HG03060 (cell line): ENCODE results near the gene NCF1.
"Not testable (repeated sequence)": the region's sequence is repeated elsewhere in the genome, so short reads cannot be mapped to it uniquely, and the experiment has no call there.

Source experiments
- ATAC-seq: cut with Tn5 transposase; IDR thresholded peaks from one replicate; pipeline ENCODE4 v1.9.1; 2021; ENCODE audit warnings: low read depth, moderate number of reproducible peaks; ENCODE audit not compliant: unreplicated experiment

NCF1 gene

DNA sequence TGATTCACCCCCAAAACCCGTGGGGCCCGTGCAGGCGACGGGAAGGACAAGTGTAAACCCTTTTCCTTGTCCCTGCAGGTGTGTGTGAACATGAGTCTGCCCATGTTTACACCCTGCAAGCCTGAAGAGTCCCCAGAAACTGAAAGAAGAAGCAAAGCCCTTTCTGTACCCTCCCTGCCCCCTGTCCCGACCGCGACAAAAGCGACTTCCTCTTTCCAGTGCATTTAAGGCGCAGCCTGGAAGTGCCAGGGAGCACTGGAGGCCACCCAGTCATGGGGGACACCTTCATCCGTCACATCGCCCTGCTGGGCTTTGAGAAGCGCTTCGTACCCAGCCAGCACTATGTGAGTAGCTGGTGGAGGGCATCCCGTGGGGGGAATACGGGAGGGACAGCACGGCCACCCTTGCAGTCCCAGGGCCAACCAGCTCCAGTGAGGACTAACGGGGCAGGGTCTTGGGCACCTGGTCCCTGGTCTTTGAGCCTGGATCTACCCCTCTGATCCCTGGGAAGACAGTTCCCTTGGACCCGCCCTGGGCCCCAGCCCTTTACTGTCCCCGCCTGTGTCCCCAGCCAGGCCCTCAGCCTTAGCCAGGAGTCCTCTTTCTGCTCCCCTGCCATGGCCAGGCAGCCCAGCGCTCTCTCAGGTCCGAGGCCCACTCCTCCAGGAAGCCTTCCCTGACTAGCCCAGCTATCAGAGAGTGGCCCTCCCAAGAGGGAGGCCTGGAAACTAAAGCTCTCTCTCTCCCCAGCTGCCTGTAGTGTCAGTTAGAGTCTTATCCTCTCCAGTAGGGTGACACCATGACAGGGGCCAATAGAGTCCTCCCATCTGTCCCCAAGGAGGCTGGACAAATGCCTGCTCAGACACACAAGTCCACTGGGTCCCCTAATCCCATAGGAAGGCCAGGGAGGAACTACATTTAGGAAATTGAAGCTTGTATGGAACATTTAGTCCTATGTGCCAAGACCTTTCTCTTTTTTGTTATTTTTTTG is at the start of gene NCF1:
Gene NCF1, plus strand, starts transcription at position 252 of the 991 bp plus-strand sequence. Its CDS starts 21 bp downstream, at position 273.
- peak; percentile 68 for ATAC-seq

DNA sequence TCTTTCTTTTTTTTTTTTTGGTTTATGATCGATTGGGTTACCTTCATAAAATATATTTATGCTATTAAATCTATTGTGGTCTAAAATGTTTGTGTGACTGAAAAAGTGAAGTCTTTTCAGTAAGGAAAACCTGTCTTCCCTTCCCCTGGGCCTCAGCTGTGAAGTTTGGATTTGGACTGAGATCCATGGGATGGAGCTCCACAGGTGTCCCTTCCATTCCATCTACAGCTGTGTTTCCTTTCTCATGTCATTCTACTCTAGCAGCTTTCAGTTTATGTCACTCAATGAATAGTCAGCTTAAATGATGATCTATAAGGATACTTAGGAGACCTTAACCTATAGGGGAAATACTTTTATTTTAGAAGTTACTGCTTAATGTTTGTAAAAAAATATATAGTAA is 48.0 kb upstream of the NCF1 start:
- no peak for ATAC-seq

DNA sequence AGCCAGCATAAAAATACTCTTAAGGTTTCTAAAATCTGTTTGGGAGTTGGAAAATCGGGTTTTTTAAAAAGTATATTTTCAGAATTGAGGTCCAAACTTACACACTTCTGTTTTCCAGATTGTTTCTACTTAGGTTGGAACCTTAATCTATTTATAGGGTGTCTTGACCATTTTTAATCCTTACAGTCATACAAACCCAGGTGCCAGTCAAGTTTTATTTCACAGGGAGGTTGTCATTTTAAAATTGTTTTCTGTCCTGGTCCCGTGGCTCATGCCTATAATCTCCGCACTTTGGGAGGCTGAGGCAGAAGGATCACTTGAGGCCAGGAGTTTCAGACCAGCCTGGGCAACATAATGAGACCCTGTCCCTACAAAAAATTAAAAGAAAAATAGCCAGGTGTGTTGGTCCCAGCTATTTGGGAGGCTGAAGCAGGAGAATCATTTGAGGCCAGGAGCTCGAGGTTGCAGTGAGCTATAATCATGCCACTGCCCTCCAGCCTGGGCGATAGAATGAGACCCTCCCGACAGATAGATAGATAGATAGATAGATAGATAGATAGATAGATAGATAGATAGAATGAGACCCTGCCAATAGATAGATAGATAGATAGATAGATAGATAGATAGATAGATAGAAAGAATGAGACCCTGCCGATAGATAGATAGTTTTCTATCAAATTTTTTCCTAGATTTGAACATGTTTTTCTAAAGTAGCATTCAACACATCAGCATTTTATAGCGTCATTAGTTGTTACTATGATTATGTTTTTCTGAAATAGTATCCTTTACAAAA is 47.3 kb upstream of the NCF1 start:
- no peak for ATAC-seq

- not testable (repeated sequence) for ATAC-seq
Measured at GRCh38 chr7:74728686-74729085, 45.1 kb upstream of the NCF1 start.

GRCh38 chr7:74730186-74730585 is 43.6 kb upstream of the NCF1 start:
- ATAC-seq: not testable (repeated sequence)

DNA sequence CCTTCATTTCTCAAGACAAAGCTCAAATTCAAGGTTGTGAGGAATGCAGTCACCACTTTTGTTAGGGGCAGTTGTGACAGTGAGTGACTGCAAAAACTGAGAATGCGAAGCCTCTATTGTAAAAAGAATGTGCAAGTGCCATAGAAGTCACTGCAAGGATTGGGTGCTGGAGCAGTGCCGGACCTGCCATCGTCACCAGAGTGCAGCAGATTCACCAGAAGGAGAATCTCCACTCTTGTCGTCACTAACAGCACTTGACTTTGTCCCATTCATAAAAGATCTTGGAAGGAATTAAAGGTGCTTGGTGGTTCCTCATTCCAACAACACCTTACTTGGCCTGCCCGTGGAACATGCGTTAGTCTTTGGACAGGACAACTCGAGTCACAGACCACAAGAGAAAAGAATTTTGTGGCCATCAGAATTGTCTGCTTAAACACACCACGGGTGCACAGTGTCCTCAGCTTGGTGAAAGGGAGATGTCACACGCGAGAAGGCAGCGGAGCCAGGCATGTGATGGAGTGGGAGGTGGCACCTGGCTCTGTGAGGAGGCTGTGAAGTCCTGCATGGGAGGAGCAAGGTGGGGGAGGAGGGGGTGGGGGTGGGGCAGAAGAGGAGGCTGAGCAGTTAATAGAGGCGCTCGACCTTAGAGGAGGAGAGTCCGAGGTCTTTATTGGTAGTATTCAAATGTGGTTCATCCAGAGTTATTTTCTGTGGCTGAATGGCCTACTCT is 33.7 kb upstream of the NCF1 start:
- not testable (repeated sequence) for ATAC-seq

DNA sequence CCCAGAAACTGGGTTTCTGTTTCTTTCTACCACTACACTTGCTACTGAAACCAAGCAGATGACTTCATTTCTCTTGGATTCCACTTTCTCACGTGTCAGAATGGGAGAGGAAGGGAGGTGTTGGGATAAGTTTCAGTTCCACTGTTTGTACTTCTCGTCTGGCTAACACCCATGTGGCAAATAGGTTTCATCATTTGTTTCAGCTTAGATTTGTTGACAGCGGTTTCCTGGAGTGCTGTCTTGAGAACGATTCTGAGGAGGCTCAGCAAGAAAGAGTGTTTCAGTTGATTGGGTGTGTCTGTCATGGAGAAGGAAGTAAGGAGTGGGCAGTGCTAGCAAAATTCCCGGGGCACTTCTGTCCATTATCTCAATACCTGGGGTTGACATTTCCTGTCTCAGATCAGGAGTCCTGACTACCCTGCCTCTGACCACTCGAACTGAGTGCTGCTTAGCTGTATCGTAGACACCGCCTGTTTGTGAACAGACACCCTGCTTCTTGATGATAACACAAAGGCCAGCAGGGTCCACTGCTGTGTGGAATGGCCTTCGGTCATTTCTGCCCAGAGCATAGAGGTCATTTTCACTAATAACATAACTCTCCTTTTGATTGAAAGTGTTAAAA is 29.8 kb upstream of the NCF1 start:
- not testable (repeated sequence) for ATAC-seq

DNA sequence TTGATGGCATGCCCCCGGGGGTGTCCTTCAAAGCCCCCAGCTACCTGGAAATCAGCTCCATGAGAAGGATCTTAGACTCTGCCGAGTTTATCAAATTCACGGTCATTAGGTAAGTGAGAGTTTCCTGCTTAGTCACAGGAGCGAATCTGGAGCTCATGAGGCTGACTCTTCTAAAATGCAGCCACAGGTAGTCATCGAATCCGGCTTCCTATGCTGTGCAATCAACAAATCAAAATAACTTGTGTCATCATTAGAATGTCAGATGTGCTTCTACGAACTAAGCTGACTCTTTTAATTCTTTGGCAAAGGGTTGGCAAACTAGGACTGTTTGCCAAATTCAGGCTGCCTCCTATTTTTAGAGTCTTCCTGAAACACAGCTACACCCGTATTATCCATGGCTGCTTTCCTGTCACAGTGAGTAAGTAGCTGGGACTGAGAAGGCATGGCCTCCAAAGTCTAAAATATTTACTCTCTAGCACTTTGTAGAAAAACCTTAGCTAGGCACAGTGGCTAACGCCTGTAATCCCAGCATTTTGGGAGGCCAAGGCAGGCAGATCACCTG is 19.8 kb upstream of the NCF1 start:
- not testable (repeated sequence) for ATAC-seq

- ATAC-seq: not testable (repeated sequence)
Measured at GRCh38 chr7:74756673-74757072, 17.1 kb upstream of the NCF1 start.

DNA sequence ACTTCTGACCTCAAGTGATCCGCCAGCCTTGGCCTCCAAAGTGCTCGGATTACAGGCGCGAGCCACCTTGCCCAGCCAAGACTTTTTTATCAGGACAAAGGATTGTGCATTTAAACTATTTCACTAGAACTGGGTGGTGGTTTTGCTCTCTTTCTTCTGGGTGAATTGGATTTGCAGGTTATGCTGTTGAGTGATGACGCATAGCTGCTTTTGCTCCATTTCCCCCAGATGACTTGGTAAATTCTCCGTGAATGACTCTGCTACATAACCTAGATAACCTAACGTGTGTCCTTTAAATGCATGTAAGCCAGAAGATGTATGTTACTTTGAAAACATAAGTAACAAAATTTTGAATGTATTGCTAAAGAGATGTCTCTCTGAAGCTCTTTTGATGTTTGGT is 15.5 kb upstream of the NCF1 start:
- ATAC-seq: not testable (repeated sequence)

- ATAC-seq: not testable (repeated sequence)
Measured at GRCh38 chr7:74758982-74759381, 14.8 kb upstream of the NCF1 start.

DNA sequence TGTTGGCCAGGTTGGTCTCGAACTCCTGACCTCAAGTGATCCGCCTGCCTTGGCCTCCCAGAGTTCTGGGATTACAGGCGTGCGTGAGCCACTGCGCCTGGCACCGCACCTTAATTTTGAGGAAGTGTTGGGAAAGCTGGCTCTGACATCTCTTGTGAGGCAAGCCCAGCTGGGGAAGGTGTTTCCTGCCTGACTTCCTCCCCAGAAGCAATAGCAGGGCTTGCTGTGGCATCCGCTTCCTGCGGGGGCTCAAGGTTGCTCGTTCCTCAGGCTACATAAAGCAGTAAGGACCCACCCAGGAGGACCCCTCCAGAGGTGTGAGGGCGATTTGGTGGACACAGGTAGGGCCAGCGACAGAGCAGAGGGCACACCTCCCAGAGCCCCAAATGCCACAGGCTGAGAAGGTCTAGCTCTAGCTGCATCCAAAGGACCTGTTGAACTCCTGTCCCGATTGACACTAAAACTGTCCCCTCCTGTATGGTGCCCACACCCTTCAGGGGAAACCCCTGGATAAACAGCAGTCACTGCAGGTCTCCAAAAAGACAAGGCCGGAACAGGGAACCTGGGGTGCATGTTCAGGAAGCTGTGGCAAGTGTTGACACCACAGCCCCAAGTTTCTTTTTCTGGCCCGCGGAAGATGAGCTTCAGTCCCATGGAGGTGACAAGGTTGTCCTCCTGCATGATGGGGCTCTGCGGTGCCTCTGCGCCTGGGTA is 8.4 kb upstream of the NCF1 start:
- ATAC-seq: not testable (repeated sequence)

GRCh38 chr7:74766509-74766908 is 7.3 kb upstream of the NCF1 start:
- not testable (repeated sequence) for ATAC-seq

GRCh38 chr7:74766991-74767390 is 6.8 kb upstream of the NCF1 start:
- ATAC-seq: not testable (repeated sequence)

DNA sequence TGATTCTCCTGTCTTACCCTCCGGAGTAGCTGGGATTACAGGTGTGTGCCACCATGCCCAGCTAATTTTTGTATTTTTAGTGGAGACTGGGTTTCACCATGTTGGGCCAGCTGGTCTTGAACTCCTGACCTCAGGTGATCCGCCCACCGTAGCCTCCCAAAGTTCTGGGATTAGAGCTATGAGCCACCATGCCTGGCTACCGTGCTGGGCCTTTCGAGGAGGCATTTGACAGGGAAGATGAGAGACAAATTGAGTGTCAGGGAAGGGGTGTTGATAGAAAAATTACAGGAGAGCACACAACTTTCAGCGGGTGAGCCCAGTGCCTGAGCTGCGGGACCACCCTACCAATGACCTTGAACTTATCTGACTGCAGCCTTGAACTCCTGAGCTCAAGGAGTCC is 3.7 kb upstream of the NCF1 start:
- not testable (repeated sequence) for ATAC-seq

- ATAC-seq: not testable (repeated sequence)
Measured at GRCh38 chr7:74772093-74772492, 1.7 kb upstream of the NCF1 start.

DNA sequence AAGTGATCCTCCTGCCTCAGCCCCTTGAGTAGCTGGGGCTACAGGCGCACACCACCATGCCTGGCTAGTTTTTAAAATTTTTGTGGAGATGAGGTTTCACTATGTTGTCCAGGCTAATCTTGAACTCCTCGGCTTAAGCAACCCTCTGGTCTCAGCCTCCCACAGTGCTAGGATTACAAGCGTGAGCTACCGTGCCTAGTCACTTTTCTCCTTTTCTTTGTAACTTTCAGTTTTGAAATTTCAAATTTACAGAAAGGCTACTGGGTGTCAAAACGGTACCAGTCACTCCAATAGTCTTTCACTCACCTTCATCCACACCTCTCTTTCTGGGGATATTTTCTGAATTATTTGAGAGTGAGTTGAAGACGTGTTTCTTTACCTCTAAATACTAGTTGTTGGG is 1.3 kb downstream of the NCF1 start:
- ATAC-seq: not testable (repeated sequence)

GRCh38 chr7:74779053-74779452 is 5.2 kb downstream of the NCF1 start:
- ATAC-seq: not testable (repeated sequence)

GRCh38 chr7:74781746-74782145 is 7.9 kb downstream of the NCF1 start:
- not testable (repeated sequence) for ATAC-seq
